Ectodermal cell (in vitro differentiated cells): Measurements from ENCODE around the gene AKAP6.
"Not testable (repeated sequence)": the region's sequence is repeated elsewhere in the genome, so short reads cannot be mapped to it uniquely, and the experiment has no call there.

Experiments used
- H3K27ac ChIP-seq: 2 replicates; pipeline ENCODE4 v1.7.0; 2013; ENCODE audit warnings: mild to moderate bottlenecking, low read depth, low read length; ENCODE audit not compliant: insufficient read depth, poor library complexity, severe bottlenecking
- H3K27me3 ChIP-seq: 2 replicates; pipeline ENCODE4 v1.7.0; 2013; ENCODE audit warnings: mild to moderate bottlenecking, low read length; ENCODE audit not compliant: insufficient read depth, control insufficient read depth, poor library complexity, severe bottlenecking
- H3K36me3 ChIP-seq: one replicate; pipeline ENCODE4 v1.7.0; 2013; ENCODE audit warnings: low read length; ENCODE audit not compliant: control insufficient read depth, insufficient read depth
- H3K4me1 ChIP-seq: one replicate; pipeline ENCODE4 v1.7.0; 2013; ENCODE audit warnings: low read length; ENCODE audit not compliant: control insufficient read depth, insufficient read depth
- H3K4me3 ChIP-seq: 2 replicates; pipeline ENCODE4 v1.7.0; 2013; ENCODE audit warnings: low read depth, low read length, control low read depth; ENCODE audit not compliant: insufficient read depth
- H3K9me3 ChIP-seq: 2 replicates; pipeline ENCODE4 v1.7.0; 2013; ENCODE audit warnings: mild to moderate bottlenecking, low read length, moderate library complexity; ENCODE audit not compliant: control insufficient read depth
- WGBS, 2 experiments: methylation state at CpG; one replicate each; pipeline ENCODE4 v1.1.7; 2013; ENCODE audit warnings: missing lambda C conversion rate in 2 of 2; 5-methylcytosine and 5-hydroxymethylcytosine counted together

The AKAP6 gene

DNA sequence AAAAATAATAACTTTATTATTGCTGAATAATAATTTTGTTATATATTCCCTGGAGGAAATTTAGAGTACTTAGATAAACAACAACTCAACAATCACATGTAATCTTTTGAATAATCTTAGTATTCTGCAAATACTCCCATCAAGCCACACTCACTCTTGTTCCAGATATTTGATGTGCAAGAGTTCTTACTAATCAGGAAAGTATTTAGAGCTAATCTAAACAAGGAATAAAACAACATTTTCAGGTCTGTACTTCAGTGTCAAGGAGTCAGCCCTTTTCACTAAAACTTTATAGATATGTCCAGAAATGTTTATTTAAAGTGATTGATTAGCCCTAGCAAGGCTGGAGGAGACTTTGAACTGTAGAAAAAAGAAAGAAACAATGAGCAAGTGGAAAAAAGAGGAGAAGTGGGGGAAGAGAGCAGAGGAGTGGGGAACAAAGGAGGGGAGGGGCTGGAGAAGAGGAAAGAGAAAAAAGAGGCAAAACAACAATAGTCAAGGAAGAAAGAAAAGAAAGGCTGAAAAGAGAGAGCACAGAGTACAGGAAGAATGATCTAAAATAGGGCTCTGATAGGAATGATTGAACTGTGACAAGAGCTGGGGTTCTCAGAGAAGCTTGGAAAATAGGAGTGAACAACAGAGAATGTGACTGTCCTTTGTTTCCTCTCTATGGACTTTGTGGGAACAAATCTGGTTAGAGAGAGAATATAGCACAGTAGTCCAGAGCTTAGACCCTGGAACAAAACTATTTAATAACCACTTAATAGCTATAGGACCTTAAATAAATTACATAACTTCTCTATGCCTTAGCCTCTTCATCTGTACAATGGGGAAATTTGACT lies 238.7 kb downstream of the AKAP6 start:
- H3K9me3 ChIP-seq: no peaks in the 10 kb centered on the region
- peaks cover 7% of the 10 kb centered on the region for H3K4me1 ChIP-seq
- H3K4me3 ChIP-seq: no peak overlapping the region
- H3K36me3 ChIP-seq: no peaks in the 10 kb centered on the region
- H3K27me3 ChIP-seq: no peaks in the 10 kb centered on the region
- H3K27ac ChIP-seq: no peak overlapping the region

DNA sequence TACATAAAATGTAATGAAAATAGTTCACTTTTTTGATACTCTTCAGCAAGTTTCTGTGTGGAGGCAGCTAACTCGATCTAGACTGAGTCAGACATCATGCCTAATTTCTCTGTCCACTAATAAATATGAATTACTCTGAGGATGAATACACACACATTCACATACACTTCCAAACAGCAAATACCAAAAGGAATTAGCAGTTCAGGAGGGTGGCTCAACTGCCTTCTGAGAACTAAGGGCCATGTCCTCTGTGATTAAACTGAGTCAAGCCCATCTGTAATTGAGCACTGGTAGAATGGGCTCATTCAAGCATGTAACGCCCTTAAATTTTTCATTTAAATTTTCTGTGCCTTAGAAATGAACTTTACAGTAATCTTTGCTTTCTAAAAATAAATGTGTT lies 242.5 kb downstream of the AKAP6 start:
- H3K4me3 ChIP-seq: no peak overlapping the region
- no peaks in the 10 kb centered on the region for H3K36me3 ChIP-seq
- H3K27me3 ChIP-seq: no peaks in the 10 kb centered on the region
- 77 to 100% methylated on average over 2 of the region's 2 CpGs for WGBS, 2 experiments
- H3K4me1 ChIP-seq: peaks cover 12% of the 10 kb centered on the region
- no peaks in the 10 kb centered on the region for H3K9me3 ChIP-seq
- no peak overlapping the region for H3K27ac ChIP-seq

DNA sequence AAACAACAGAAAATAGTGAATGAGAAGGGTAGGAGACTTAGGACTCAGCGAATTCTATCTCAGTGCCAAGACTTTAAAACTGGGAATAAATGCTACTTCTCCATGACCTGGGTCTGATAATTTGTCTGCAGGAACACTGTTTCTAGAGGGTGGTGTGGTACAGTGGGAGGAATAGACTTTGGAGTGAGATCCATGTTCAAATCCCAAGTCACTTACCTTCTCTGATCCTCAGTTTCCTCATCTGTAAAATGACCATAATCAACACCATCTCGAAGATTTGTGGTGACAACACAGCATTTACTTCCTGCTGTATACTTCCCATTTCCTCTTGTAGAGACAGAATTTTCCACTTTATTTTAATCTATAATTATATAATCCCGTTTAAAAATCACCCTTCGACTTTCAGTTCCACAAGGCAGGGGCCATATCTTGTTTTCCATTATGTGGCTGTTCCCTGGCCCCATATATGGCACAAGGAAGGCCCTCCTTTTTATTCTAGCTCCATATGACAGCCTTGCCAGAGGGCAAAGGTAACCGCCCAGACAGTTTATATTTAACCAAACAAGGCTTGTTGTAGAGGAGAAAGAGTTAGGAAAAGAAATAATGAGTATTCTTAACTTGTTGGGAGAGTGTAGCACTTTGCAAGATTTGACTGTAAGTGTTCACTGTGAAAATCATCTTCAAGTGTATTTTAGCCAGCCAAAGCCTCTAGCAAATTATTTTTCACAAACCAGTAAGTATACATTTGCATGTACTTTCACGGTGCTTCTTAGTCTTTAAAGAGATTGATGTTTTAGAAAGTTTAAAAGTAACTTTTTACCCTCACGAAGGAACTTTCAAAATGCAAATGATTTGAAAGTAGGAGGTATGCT lies 243.1 kb downstream of the AKAP6 start:
- Histone ChIP-seq H3K27ac (peak overlapping the region; percentile 4), H3K27me3 (no peaks in the 10 kb centered on the region), H3K36me3 (no peaks in the 10 kb centered on the region), H3K4me3 (no peak overlapping the region), H3K4me1 (peaks cover 12% of the 10 kb centered on the region), H3K9me3 (no peaks in the 10 kb centered on the region)
- WGBS, 2 experiments: 65 to 72% methylated on average over 6 to 7 of the region's 7 CpGs

DNA sequence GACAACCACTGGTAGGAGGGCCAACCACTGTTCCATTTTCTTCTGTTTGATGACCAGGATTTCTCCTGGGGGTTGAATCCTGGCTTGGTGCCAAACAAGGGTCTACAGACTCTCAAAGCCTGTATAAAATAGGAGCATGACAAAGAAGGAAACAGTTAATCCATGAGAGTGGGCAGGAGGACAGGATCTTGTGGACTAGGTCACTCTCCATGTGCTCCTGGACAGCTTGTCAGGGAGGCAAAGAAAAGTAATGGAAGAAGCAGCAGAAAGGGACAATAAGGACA lies 243.7 kb downstream of the AKAP6 start:
- Histone ChIP-seq H3K9me3 (no peaks in the 10 kb centered on the region), H3K4me3 (no peak overlapping the region), H3K36me3 (no peaks in the 10 kb centered on the region), H3K27ac (no peak overlapping the region), H3K27me3 (no peaks in the 10 kb centered on the region), H3K4me1 (peaks cover 12% of the 10 kb centered on the region)

DNA sequence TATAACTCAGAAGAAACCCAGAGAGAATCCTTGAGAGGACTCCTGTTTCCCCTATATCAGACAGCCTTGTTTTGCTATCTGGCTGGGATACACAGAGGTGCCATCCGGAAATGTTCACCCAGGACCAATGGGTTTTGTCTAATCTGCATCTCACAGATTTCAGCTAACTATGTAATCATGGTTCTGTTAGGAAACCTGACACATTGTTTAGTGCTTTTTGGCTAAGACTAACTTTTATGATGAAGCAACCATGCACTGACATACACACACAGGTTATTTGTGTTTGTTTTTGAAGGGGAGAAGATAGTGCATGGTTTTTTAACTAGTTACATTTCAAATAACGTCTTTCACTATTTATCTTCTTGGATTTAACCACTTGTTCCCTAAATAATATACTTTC lies 245.2 kb downstream of the AKAP6 start:
- Histone ChIP-seq H3K27ac (no peak overlapping the region), H3K4me1 (peaks cover 12% of the 10 kb centered on the region), H3K9me3 (no peaks in the 10 kb centered on the region), H3K27me3 (no peaks in the 10 kb centered on the region), H3K36me3 (no peaks in the 10 kb centered on the region), H3K4me3 (no peak overlapping the region)
- WGBS, 2 experiments: 75 to 88% methylated on average over 2 of the region's 2 CpGs

DNA sequence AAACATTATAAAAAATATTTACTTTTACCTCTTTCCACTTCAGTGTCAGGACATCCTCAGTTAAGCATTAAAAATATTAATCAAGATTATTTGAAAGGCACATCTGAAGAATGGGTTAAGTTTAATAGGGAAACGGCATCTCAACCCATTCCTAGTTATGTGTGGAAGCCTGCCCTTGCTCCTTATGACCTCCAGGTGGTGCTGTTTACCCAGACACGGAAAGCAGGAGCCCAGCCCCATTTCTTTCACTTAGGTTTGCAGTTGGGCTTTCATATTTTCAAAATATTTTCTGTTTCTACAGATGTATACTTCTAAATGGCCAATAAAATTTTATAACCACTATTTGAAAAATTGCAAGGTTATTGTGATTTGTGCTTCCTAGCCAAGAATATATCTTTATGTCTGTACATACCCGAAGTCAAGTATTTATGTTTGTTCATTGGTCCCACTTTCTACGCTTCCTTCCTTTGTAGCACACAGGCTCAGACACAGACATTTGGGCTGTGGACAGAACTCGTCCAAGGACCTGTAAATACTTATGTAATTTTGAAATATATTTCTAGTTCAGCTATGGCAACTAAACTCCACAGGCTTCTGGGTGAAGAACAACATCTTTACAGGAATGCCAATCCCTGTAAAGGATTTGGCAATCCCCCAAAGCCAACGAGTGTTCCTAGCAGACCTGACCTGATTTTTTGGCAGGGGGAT lies 247.1 kb downstream of the AKAP6 start:
- H3K4me3 ChIP-seq: no peak overlapping the region
- no peaks in the 10 kb centered on the region for H3K27me3 ChIP-seq
- peaks cover 12% of the 10 kb centered on the region for H3K4me1 ChIP-seq
- no peak overlapping the region for H3K27ac ChIP-seq
- 49 to 58% methylated on average over 5 to 6 of the region's 6 CpGs for WGBS, 2 experiments
- H3K36me3 ChIP-seq: no peaks in the 10 kb centered on the region
- no peaks in the 10 kb centered on the region for H3K9me3 ChIP-seq

DNA sequence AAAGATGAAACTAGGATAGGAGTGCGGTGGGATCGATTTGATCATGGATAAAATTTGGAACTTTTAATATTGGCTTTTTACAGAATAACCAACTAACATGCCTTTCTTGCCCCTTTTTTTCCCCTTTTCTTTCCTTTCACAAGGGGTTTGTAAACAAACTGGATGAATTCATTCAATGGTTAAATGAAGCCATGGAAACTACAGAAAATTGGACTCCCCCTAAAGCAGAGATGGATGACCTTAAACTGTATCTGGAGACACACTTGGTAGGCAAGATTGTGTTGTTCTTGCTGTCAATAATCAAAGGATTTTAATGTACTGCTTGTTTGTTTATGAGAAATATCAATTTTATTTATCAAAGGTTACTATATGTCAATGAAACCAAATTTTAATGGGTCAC lies 247.9 kb downstream of the AKAP6 start:
- WGBS, 2 experiments: 95% methylated on average over 2 of the region's 2 CpGs; no CpG with 5 or more reads in 1 of the 2 experiments
- no peak overlapping the region for H3K27ac ChIP-seq

DNA sequence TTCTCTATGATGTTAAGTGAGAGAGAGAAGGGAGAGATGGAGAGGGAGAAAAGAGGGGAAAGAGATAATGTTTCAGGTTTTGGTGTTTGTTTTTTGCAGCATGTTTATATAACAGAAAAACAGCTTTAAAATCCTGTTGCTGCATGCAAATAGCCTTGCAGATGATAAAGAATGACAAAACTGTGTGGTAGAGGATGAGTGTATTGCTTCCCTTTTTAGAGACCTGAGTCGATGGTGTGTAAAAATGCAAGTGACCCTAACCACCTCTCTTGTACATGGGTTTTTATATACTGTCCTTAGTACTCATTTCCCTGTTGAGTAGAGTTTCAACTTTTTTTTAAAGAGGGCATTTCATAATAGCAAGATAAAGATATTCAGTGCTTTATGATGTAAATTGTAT lies 249.1 kb downstream of the AKAP6 start:
- 92 to 100% methylated on average over 1 of the region's 1 CpG for WGBS, 2 experiments
- Histone ChIP-seq H3K36me3 (no peaks in the 10 kb centered on the region), H3K4me3 (no peak overlapping the region), H3K4me1 (peaks cover 1% of the 10 kb centered on the region), H3K27ac (no peak overlapping the region), H3K27me3 (no peaks in the 10 kb centered on the region), H3K9me3 (no peaks in the 10 kb centered on the region)

More for the DNA sequence above, 247.9 kb downstream of the AKAP6 start:
- Histone ChIP-seq H3K4me1 (peaks cover 12% of the 10 kb centered on the region), H3K36me3 (no peaks in the 10 kb centered on the region), H3K9me3 (no peaks in the 10 kb centered on the region), H3K27me3 (no peaks in the 10 kb centered on the region), H3K4me3 (no peak overlapping the region)

DNA sequence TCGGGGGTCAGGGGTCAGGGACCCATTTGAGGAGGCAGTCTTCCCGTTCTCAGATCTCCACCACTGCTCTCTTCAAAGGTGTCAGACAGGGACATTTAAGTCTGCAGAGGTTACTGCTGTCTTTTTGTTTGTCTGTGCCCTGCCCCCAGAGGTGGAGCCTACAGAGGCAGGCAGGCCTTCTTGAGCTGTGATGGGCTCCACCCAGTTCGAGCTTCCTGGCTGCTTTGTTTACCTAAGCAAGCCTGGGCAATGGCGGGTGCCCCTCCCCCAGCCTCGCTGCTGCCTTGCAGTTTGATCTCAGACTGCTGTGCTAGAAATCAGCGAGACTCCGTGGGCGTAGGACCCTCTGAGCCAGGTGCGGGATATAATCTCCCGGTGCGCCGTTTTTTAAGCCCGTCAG lies 254.3 kb downstream of the AKAP6 start:
- not testable (repeated sequence) for H3K4me3 ChIP-seq, H3K36me3 ChIP-seq, H3K27me3 ChIP-seq, H3K9me3 ChIP-seq, H3K4me1 ChIP-seq, H3K27ac ChIP-seq
- 89 to 91% methylated on average over 12 to 13 of the region's 13 CpGs for WGBS, 2 experiments

DNA sequence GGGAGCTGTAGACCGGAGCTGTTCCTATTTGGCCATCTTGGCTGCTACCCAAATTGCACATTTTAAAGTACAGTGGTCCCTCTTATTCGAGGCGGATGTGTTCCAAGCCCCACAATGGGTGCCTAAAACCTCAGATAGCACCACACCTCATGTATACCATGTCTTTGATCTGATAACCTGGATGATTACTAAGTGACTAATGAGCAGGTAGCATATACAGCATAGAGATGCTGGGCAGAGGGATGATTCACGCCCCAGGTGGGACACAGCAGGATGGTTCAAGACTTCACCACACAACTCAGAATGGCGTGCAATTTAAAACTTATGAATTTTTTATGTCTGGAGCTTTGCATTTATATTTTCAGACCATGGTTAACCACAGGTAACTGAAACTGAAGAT lies 255.0 kb downstream of the AKAP6 start:
- Histone ChIP-seq H3K27me3 (no peaks in the 10 kb centered on the region), H3K4me1 (no peaks in the 10 kb centered on the region), H3K9me3 (no peaks in the 10 kb centered on the region), H3K4me3 (no peak overlapping the region), H3K36me3 (no peaks in the 10 kb centered on the region), H3K27ac (no peak overlapping the region)
- WGBS, 2 experiments: 95 to 96% methylated on average over 5 of the region's 5 CpGs
